ENCODE results near the gene KRTAP4-7. TPM values are rescaled to one million over a fixed set of nuclear protein-coding genes. Genes with fewer than 3 reads are reported as not detected.
"Not testable (repeated sequence)": the region's sequence is repeated elsewhere in the genome, so short reads cannot be mapped to it uniquely, and the experiment has no call there.

The KRTAP4-7 gene
- total RNA-seq, result not detected in 2 replicates

DNA sequence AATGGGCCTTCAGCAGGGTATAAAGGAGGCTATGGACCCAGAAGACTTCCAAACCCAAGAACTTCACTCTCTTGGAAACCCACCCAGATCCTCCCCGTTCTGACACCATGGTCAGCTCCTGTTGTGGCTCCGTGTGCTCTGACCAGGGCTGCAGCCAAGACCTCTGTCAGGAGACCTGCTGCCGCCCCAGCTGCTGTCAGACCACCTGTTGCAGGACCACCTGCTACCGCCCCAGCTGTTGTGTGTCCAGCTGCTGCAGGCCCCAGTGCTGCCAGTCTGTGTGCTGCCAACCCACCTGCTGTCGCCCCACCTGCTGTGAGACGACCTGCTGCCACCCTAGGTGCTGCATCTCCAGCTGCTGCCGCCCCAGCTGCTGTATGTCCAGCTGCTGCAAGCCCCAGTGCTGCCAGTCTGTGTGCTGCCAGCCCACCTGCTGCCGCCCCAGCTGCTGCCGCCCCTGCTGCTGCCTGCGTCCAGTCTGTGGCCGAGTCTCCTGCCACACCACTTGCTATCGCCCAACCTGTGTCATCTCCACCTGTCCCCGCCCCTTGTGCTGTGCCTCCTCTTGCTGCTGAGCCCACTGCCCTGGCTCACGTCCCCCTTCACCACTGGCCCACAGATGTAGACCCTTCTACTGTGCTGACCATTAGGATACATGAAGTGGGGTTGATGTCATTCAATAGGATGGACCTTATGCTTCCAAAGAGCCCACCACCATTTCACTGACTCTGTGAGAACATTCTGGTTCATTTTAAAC lies at the start of gene KRTAP4-7:
KRTAP4-7 (plus strand) TSS at position 51 of the 757 bp plus-strand sequence; CDS start at position 108, 57 bp downstream.
- intact Hi-C loops (cut with micrococcal nuclease); POLR2A ChIA-PET; H3K9me3 Mint-ChIP-seq; H3K27ac Mint-ChIP-seq; H3K36me3 Mint-ChIP-seq (ENCODE audit: low read depth); CTCF ChIA-PET; DNase-seq; H3K4me3 Mint-ChIP-seq; H3K4me1 Mint-ChIP-seq; ATAC-seq (ENCODE audit: low read depth): not testable (repeated sequence)
- H3K27me3 Mint-ChIP-seq, result peaks cover 10% of the 10 kb centered on the region

DNA sequence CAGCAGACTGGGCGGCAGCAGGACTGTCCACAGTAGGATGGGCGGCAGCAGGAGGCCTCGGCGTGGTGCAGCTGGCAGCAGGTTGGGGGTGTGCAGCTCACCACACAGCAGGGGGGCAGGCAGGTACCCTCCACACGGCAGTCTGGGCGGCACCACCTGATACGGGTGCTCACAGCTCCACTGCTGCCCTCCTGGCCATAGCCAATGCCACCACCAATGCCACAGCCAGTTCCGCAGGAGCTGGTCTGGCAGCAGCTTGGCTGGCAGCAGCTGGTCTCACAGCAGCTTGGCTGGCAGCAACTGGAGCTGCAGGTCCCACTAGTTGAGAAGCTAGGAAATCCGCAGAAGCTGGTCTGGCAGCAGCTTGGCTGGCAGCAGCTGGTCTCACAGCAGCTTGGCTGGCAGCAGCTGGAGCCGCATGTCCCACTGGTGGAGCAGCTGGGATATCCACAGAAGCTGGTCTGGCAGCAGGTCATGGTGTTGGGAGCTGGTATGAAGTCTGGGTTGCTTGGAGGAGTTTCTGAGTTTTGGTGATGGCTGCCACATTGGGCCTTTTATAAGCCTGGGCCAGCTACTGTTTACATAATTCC lies 49.5 kb upstream of the KRTAP4-7 start, which contains the start of gene KRTAP1-3:
KRTAP1-3 (minus strand) TSS at position 529 of the 590 bp plus-strand sequence; CDS start at position 476, 53 bp downstream.
- ATAC-seq (ENCODE audit: low read depth); POLR2A ChIA-PET; intact Hi-C loops (cut with micrococcal nuclease); H3K27ac Mint-ChIP-seq; H3K36me3 Mint-ChIP-seq (ENCODE audit: low read depth); DNase-seq; H3K9me3 Mint-ChIP-seq; CTCF ChIA-PET; H3K4me3 Mint-ChIP-seq; H3K4me1 Mint-ChIP-seq: not testable (repeated sequence)
- H3K27me3 Mint-ChIP-seq, result peaks cover 30% of the 10 kb centered on the region

DNA sequence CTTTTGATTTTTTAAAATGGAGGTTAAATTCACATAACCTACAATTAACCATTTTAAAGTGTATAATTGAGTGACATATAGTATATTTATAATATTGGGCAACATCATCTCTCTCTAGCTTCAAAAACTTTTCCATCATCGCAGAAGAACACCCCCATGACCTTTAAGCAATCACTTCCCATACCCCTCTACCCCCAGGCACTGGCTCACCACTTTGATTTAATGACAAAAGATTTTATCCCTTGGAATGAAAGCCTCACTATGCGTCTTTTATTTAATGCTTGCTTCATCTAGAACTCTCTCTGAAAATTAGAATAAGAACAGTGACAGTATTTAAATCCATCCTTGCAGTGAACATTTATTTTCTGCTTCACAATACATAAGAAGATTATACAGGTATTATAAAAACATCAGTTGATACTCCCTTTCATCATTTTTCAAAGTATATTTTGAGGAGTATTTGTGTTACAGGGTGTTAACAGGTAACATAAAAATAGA lies 46.0 kb upstream of the KRTAP4-7 start:
- POLR2A ChIA-PET, result no interaction called here
- TF ChIP-seq, protein P1, sequence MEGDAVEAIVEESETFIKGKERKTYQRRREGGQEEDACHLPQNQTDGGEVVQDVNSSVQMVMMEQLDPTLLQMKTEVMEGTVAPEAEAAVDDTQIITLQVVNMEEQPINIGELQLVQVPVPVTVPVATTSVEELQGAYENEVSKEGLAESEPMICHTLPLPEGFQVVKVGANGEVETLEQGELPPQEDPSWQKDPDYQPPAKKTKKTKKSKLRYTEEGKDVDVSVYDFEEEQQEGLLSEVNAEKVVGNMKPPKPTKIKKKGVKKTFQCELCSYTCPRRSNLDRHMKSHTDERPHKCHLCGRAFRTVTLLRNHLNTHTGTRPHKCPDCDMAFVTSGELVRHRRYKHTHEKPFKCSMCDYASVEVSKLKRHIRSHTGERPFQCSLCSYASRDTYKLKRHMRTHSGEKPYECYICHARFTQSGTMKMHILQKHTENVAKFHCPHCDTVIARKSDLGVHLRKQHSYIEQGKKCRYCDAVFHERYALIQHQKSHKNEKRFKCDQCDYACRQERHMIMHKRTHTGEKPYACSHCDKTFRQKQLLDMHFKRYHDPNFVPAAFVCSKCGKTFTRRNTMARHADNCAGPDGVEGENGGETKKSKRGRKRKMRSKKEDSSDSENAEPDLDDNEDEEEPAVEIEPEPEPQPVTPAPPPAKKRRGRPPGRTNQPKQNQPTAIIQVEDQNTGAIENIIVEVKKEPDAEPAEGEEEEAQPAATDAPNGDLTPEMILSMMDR (IDR thresholded peaks at IDR 0.05), result no peak
- intact Hi-C loops (cut with micrococcal nuclease), result no loop called here
- no peaks in the 10 kb centered on the region for H3K4me1 Mint-ChIP-seq
- H3K27ac Mint-ChIP-seq, result no peak overlapping the region
- H3K4me3 Mint-ChIP-seq, result no peak overlapping the region
- H3K27me3 Mint-ChIP-seq, result peaks cover 17% of the 10 kb centered on the region
- DNase-seq (no peak), ATAC-seq (ENCODE audit: low read depth) (no peak)
- CTCF ChIA-PET, result no interaction called here
- H3K36me3 Mint-ChIP-seq (ENCODE audit: low read depth), result no peaks in the 10 kb centered on the region
- H3K9me3 Mint-ChIP-seq, result peaks cover 7% of the 10 kb centered on the region

DNA sequence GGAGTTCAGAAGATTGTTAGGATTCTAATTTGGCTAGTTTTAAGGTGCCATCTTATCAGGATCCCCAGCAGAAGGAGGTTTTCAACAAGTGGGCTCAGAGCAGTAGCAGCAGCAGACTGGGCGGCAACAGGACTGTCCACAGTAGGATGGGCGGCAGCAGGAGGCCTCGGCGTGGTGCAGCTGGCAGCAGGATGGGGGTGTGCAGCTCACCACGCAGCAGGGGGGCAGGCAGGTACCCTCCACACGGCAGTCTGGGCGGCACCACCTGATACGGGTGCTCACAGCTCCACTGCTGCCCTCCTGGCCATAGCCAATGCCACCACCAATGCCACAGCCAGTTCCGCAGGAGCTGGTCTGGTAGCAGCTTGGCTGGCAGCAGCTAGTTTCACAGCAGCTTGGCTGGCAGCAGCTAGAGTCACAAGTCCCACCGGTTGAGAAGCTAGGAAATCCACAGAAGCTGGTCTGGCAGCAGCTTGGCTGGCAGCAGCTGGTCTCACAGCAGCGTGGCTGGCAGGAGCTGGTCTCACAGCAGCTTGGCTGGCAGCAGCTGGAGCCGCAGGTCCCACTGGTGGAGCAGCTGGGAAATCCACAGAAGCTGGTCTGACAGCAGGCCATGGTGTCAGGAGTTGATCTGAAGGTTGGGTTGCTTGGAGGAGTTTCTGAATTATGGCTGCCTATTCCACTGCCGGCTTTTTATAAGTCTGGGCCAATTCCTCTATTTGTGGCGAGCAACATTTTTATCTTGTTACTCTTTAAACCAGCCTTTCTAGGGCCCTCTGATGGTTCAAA lies 43.0 kb upstream of the KRTAP4-7 start, which contains the start of gene KRTAP1-1:
KRTAP1-1 (minus strand) TSS at position 668 of the 789 bp plus-strand sequence; CDS start at position 615, 53 bp downstream.
- Mint-ChIP-seq H3K9me3 (peaks cover 14% of the 10 kb centered on the region), H3K27me3 (peaks cover 19% of the 10 kb centered on the region)
- intact Hi-C loops (cut with micrococcal nuclease); ATAC-seq (ENCODE audit: low read depth); H3K4me1 Mint-ChIP-seq; H3K36me3 Mint-ChIP-seq (ENCODE audit: low read depth); DNase-seq; CTCF ChIA-PET; H3K4me3 Mint-ChIP-seq; H3K27ac Mint-ChIP-seq; POLR2A ChIA-PET: not testable (repeated sequence)

DNA sequence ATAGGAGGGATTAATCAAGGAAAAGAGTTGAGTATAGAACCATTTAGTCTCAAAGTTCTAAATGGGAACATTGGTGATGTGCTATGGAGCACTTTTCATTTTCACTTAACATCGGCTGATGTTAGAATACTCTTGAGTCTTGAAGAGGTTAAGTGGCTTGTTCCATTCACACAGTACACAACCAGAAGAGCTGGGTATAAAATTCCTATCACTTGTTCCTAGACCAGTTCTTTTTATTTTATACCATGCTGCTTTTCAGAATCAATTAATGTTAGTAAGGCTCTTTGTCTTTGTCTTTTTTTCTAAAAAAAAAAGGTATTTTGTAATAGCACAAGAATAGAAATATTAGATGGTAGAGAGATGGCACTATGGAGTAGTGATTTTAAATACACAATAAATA lies 41.0 kb upstream of the KRTAP4-7 start:
- no peaks in the 10 kb centered on the region for H3K4me1 Mint-ChIP-seq

DNA sequence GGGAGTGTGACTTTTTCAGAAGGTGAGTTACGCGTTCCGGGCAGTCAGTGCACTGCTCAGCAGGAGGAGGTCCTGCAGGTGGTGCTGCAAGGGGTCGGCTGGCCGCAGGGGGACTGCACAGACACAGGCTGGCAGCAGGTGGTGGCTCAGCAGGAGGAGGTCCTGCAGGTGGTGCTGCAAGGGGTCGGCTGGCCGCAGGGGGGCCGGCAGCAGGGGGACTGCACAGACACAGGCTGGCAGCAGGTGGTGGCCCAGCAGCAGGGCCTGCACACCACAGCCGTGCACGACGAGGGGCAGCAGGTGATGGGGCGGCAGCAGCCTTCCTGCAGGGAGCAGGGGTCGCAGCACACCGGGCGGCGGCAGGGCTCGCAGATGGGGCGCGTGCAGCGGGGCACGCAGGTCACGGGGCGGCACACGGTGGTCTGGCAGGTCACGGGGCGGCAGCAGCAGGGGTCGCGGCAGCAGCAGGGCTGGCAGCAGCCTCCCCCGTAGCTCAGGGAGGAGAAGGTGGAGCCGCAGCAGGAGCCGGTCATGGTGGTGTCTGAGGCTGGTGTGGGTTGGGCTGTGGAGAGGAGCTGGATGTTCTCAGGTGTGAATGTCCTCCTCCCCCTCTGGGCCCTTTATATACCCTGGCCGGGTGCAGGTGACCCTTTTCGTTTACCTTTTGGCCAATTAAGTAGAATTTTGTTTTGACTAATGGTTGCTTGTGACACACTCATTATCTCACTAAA lies 37.0 kb upstream of the KRTAP4-7 start, which contains the start of gene KRTAP2-1:
KRTAP2-1 (minus strand) TSS at position 582 of the 731 bp plus-strand sequence; CDS start at position 533, 49 bp downstream.
- Mint-ChIP-seq H3K9me3 (peaks cover 14% of the 10 kb centered on the region), H3K27me3 (peaks cover 20% of the 10 kb centered on the region)
- POLR2A ChIA-PET; H3K27ac Mint-ChIP-seq; H3K4me3 Mint-ChIP-seq; intact Hi-C loops (cut with micrococcal nuclease); H3K36me3 Mint-ChIP-seq (ENCODE audit: low read depth); DNase-seq; ATAC-seq (ENCODE audit: low read depth); CTCF ChIA-PET; H3K4me1 Mint-ChIP-seq: not testable (repeated sequence)

More for the DNA sequence above, 41.0 kb upstream of the KRTAP4-7 start:
- intact Hi-C loops (cut with micrococcal nuclease), result no loop called here
- CTCF ChIA-PET, result no interaction called here
- no peak for DNase-seq
- POLR2A ChIA-PET, result no interaction called here
- no peak for ATAC-seq (ENCODE audit: low read depth)
- Mint-ChIP-seq H3K27me3 (peaks cover 21% of the 10 kb centered on the region), H3K4me3 (no peak overlapping the region), H3K9me3 (peaks cover 14% of the 10 kb centered on the region), H3K27ac (no peak overlapping the region), H3K36me3 (ENCODE audit: low read depth) (no peaks in the 10 kb centered on the region)
- TF ChIP-seq, protein P1 (IDR thresholded peaks at IDR 0.05), result no peak
